ENCODE measurements around the gene SUN1. TPM values are rescaled to one million over a fixed set of nuclear protein-coding genes. Genes with fewer than 3 reads are reported as not detected.

SUN1 gene
- total and polyA plus RNA-seq, 2 of the 8 experiments (the other 6 are each of a cell fraction or from before 2014, with no cell fraction given): 108 to 158 TPM

- Histone ChIP-seq H2BK120ac (replicated peaks; ENCODE audit: low read depth, low read length) (no peak overlapping the region), H3K4me1 (replicated peaks in 1 of 4; ENCODE audit: control insufficient read depth in 3 of 4, insufficient read depth in 4 of 4, low read length in 3 of 4) (no peaks in the 10 kb centered on the region), H3K9me3 (ENCODE audit: insufficient read depth in 2 of 2, low read depth in 1 of 2, low read length in 1 of 2) (no peaks in the 10 kb centered on the region), H4K91ac (replicated peaks; ENCODE audit: insufficient read length, low read length) (no peak overlapping the region), H3K79me2 (ENCODE audit: control insufficient read depth in 1 of 2, insufficient read depth in 2 of 2, low read length in 2 of 2) (no peaks in the 10 kb centered on the region), H3K27ac (ENCODE audit: low read depth, low read length) (no peak overlapping the region), H3K4me2 (ENCODE audit: insufficient read depth in 1 of 2, low read depth in 2 of 2, low read length in 2 of 2) (no peak overlapping the region), H3K23ac (ENCODE audit: insufficient read length) (no peak overlapping the region), H2BK5ac (ENCODE audit: low read depth, low read length) (no peak overlapping the region), H4K5ac (ENCODE audit: insufficient read length, low read depth, low read length) (no peak overlapping the region), H2AK5ac (ENCODE audit: low read depth, low read length) (no peak overlapping the region), H3K14ac (ENCODE audit: insufficient read length) (no peak overlapping the region), H2BK20ac (ENCODE audit: low read length) (no peak overlapping the region), H3K23me2 (ENCODE audit: low read depth, low read length) (no peaks in the 10 kb centered on the region), H2BK15ac (ENCODE audit: low read length) (no peak overlapping the region), H3K4ac (replicated peaks; ENCODE audit: insufficient read length, low read depth, low read length) (no peak overlapping the region), H2AFZ (ENCODE audit: low read length) (no peak overlapping the region), H4K20me1 (replicated peaks in 1 of 2; ENCODE audit: control insufficient read depth in 1 of 2, insufficient read depth in 2 of 2, low read length in 2 of 2) (peaks cover 0 to 2% of the 10 kb centered on the region in 2 experiments), H3K36me3 (ENCODE audit: control insufficient read depth in 2 of 4, insufficient read depth in 4 of 4, low read length in 3 of 4) (peaks cover 5 to 24% (median 8%) of the 10 kb centered on the region in 4 experiments; a peak in 7 of 8 replicates), H3K18ac (ENCODE audit: extremely low read depth, low read length) (no peak overlapping the region), H3K79me1 (ENCODE audit: low read depth, low read length) (no peaks in the 10 kb centered on the region), H2BK12ac (ENCODE audit: low read depth, low read length) (no peak overlapping the region), H3K4me3 (ENCODE audit: extremely low read depth in 1 of 4, insufficient read depth in 2 of 4, low read depth in 3 of 4, low read length in 4 of 4) (no peak overlapping the region), H3K56ac (replicated peaks; ENCODE audit: insufficient read length, low read depth, low read length) (no peak overlapping the region), H4K8ac (ENCODE audit: extremely low read depth, insufficient read depth, low read length) (no peak overlapping the region), H3K27me3 (replicated peaks in 1 of 4; ENCODE audit: control insufficient read depth in 3 of 4, extremely low read depth in 1 of 4, insufficient read depth in 3 of 4, low read length in 3 of 4) (no peaks in the 10 kb centered on the region), H3K9ac (replicated peaks in 1 of 4; ENCODE audit: extremely low read depth in 1 of 4, low read depth in 3 of 4, low read length in 3 of 4) (no peak overlapping the region)
- ChIA-PET POLR2A (ENCODE audit: partially characterized antibody) (no interaction called here), CTCF (ENCODE audit: partially characterized antibody) (interaction anchor here (0.6 to 6.6 kb wide), 25 partner anchors 11 to 627 kb away, joined by 3 to 38 read pairs (median 4); partner anchors contain the start of gene SUN1)
- FAIRE-seq (no peak), DNase-seq (ENCODE audit: low read depth in 1 of 2, low spot score in 2 of 2) (no peak)
- 94% methylated on average over 26 of the region's 27 CpGs; no CpG with 5 or more reads in 1 of the 2 experiments for whole genome bisulfite sequencing, 2 experiments (ENCODE audit: extremely low coverage in 1 of 2, insufficient coverage in 1 of 2, insufficient read length in 1 of 2, insufficient replicate concordance in 2 of 2, low coverage in 1 of 2, low lambda C conversion rate in 2 of 2, missing lambda C conversion rate in 1 of 2)
- TF ChIP-seq, protein P1, sequence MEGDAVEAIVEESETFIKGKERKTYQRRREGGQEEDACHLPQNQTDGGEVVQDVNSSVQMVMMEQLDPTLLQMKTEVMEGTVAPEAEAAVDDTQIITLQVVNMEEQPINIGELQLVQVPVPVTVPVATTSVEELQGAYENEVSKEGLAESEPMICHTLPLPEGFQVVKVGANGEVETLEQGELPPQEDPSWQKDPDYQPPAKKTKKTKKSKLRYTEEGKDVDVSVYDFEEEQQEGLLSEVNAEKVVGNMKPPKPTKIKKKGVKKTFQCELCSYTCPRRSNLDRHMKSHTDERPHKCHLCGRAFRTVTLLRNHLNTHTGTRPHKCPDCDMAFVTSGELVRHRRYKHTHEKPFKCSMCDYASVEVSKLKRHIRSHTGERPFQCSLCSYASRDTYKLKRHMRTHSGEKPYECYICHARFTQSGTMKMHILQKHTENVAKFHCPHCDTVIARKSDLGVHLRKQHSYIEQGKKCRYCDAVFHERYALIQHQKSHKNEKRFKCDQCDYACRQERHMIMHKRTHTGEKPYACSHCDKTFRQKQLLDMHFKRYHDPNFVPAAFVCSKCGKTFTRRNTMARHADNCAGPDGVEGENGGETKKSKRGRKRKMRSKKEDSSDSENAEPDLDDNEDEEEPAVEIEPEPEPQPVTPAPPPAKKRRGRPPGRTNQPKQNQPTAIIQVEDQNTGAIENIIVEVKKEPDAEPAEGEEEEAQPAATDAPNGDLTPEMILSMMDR (IDR thresholded peaks at IDR 0.05; ENCODE audit: control extremely low read depth in 1 of 3, insufficient read depth in 1 of 3, low read depth in 1 of 3, low read length in 3 of 3): peak in 2 of 3 experiments; percentile 25 to 38; a peak in 2 of 4 replicates
Measured at GRCh38 chr7:787332-788240, 44.7 kb upstream of the SUN1 start.
